GM12892 (cell line): ENCODE measurements around the gene SORBS1.

Experiments
- POLR2A ChIP-seq: IDR thresholded peaks from 2 replicates; pipeline ENCODE4 v1.6.1; 2011; ENCODE audit warnings: low read depth, low read length, control low read depth
- POLR2AphosphoS5 ChIP-seq: IDR thresholded peaks from 2 replicates; pipeline ENCODE4 v1.6.1; 2011; ENCODE audit warnings: low read depth, low read length, control low read depth

- TF ChIP-seq POLR2AphosphoS5 = no peak
- no peak for TF ChIP-seq POLR2A
Measured at GRCh38 chr10:95597788-95598187, 36.6 kb upstream of the SORBS1 start.
